ENCODE measurements around the gene MUS81. TPM values are rescaled to one million over a fixed set of nuclear protein-coding genes. Genes with fewer than 3 reads are reported as not detected.

MUS81 gene
- total and polyA plus RNA-seq, 10 of the 15 experiments (the other 5 are each of a cell fraction or from before 2014, with no cell fraction given): 11.8 to 76.1 (median 48.4) TPM

DNA sequence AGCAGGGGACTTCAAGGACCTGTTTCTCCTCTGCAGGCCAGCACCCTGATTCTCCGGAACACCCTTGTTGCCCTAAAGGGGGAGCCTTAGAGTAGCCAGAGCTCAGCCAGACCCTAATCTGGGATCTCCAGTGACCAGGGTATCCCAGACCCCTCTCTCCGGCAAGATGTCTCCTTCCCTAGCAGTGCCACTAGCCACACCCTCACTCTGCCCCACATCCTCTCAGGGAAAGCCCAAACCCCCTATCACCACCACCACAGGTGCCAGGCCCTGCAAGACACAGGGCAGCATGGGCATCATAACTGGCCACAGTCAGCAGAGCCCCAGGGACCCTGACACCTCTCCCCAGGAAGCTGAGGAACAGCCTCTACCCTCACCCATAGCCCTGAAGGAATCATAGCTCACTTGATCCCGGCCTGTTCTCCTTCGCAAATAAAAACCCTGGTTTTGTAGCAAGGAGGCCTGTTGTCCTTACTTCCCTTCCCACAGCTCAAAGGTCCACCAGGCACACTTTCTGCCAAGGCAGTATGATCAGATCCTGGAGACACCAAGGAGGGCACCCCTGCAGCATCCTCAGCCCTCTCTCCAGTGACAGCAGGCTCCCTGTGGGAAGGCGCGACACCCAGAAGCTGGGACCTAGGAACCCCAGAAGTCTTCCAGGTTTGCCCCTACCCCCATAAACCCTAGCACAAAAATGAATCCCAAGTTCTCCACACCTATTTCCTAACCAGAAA lies 6.8 kb upstream of the MUS81 start (continued):
- TF ChIP-seq, protein P1, sequence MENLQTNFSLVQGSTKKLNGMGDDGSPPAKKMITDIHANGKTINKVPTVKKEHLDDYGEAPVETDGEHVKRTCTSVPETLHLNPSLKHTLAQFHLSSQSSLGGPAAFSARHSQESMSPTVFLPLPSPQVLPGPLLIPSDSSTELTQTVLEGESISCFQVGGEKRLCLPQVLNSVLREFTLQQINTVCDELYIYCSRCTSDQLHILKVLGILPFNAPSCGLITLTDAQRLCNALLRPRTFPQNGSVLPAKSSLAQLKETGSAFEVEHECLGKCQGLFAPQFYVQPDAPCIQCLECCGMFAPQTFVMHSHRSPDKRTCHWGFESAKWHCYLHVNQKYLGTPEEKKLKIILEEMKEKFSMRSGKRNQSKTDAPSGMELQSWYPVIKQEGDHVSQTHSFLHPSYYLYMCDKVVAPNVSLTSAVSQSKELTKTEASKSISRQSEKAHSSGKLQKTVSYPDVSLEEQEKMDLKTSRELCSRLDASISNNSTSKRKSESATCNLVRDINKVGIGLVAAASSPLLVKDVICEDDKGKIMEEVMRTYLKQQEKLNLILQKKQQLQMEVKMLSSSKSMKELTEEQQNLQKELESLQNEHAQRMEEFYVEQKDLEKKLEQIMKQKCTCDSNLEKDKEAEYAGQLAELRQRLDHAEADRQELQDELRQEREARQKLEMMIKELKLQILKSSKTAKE (IDR thresholded peaks at IDR 0.05; ENCODE audit: low read depth, poor library complexity, severe bottlenecking): no peak

DNA sequence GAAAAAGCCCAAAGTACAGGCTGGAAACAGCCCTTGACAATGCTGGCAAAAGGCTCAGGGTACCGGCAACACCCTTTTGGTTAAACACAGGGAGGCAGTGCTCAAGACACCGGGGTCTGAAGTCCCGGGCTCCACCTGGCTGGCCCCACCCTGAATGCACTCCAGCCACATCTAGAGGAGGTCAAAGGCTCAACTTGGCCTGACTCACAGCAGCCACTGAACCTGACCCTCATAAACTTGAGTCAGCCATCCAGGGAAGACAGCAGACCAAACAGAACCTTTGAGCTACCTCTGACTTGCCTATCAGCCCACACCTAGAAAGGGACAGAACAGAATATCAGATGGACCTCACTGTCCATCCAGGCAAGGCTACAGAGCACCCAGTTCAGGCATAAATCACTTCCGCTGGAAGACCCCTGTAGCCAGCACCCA lies 6.1 kb upstream of the MUS81 start:
- ChIA-PET SMC1A (ENCODE audit: uncharacterized antibody, unreplicated experiment) (no interaction called here), POLR2A (no interaction called here), CTCF (interaction anchor here (0.6 to 1.2 kb wide), 2 partner anchors 37 to 137 kb away, joined by 3 read pairs; no protein-coding TSS in a partner anchor), RAD21 (ENCODE audit: unreplicated experiment) (interaction anchor here (0.5 kb wide), 1 partner anchor 282 kb away, joined by 3 read pairs; the partner anchor contains the start of gene FAM89B)
- Histone ChIP-seq H3K27ac (ENCODE audit: control insufficient read depth, insufficient read depth) (no peak overlapping the region), H3K4me3 (no peak overlapping the region), H3K36me3 (ENCODE audit: control insufficient read depth in 2 of 2, insufficient read depth in 2 of 2, low read length in 1 of 2) (peaks cover 32 to 41% of the 10 kb centered on the region in 2 experiments; a peak in 3 of 4 replicates), H2AFZ (ENCODE audit: control insufficient read depth, low read depth, low read length) (no peak overlapping the region), H3K79me2 (ENCODE audit: control insufficient read depth, insufficient read depth, low read length) (peaks cover 46% of the 10 kb centered on the region), H3K4me2 (ENCODE audit: control insufficient read depth, insufficient read depth) (no peak overlapping the region), H3K27me3 (replicated peaks in 1 of 2; ENCODE audit: control insufficient read depth in 2 of 2, insufficient read depth in 2 of 2, low read length in 1 of 2) (no peaks in the 10 kb centered on the region), H3K4me1 (ENCODE audit: control insufficient read depth, insufficient read depth, low read length) (peaks cover 10% of the 10 kb centered on the region), H4K20me1 (ENCODE audit: control insufficient read depth, insufficient read depth) (peaks cover 24% of the 10 kb centered on the region), H3K9me3 (replicated peaks; ENCODE audit: control insufficient read depth, insufficient read depth, low read length) (peaks cover 2% of the 10 kb centered on the region; the same call in 2 of the 3 replicates), H3K9ac (ENCODE audit: control insufficient read depth, insufficient read depth, low read length) (no peak overlapping the region)
- DNase-seq (ENCODE audit: low read depth, low spot score): no peak
- intact Hi-C loops (cut with micrococcal nuclease; ENCODE audit: unreplicated experiment): no loop called here
- TF ChIP-seq IKZF2 (IDR thresholded peaks at IDR 0.05) (no peak), RELA (IDR thresholded peaks at IDR 0.05; ENCODE audit: borderline replicate concordance, partially characterized antibody) (no peak), PAX5 (IDR thresholded peaks at IDR 0.05; ENCODE audit: borderline replicate concordance, low read depth, low read length) (no peak), POLR2AphosphoS5 (IDR thresholded peaks at IDR 0.05; ENCODE audit: low read length) (peak; percentile 14), LARP7 (IDR thresholded peaks at IDR 0.05) (no peak), PML (IDR thresholded peaks at IDR 0.05; ENCODE audit: low read length) (no peak)
- TF ChIP-seq, protein P2, sequence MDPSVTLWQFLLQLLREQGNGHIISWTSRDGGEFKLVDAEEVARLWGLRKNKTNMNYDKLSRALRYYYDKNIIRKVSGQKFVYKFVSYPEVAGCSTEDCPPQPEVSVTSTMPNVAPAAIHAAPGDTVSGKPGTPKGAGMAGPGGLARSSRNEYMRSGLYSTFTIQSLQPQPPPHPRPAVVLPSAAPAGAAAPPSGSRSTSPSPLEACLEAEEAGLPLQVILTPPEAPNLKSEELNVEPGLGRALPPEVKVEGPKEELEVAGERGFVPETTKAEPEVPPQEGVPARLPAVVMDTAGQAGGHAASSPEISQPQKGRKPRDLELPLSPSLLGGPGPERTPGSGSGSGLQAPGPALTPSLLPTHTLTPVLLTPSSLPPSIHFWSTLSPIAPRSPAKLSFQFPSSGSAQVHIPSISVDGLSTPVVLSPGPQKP (IDR thresholded peaks at IDR 0.05; ENCODE audit: low read depth, low read length): no peak
- no peak for FAIRE-seq
- no TSS peak for BruUV-seq (replicated peaks)
- in situ Hi-C loops (cut with MboI): loop anchor here (25.0 kb wide), 1 partner anchor 1617 kb away; the partner anchor contains the start of genes DNAJC4, FKBP2, NUDT22 and PPP1R14B
- no peak for ATAC-seq
- 82% methylated on average over 4 of the region's 4 CpGs for WGBS (ENCODE audit: insufficient coverage, insufficient replicate concordance, low lambda C conversion rate, missing lambda C conversion rate)
